ENCODE results near the gene ICA1L.

ICA1L gene

GRCh38 chr2:202773301-202773973 lies 98.1 kb downstream of the ICA1L start:
- no peak for TF ChIP-seq CTCF (IDR thresholded peaks at IDR 0.05; ENCODE audit: low read depth, low read length)
- no peak for DNase-seq (ENCODE audit: low read depth in 2 of 2)

GRCh38 chr2:202771741-202772460 lies 99.7 kb downstream of the ICA1L start:
- H3K4me3 ChIP-seq (replicated peaks in 1 of 2; ENCODE audit: low read depth in 2 of 2, low read length in 2 of 2) = no peak overlapping the region
- TF ChIP-seq CTCF (IDR thresholded peaks at IDR 0.05; ENCODE audit: low read depth, low read length) = no peak
- DNase-seq (ENCODE audit: low read depth in 2 of 2) = peak; percentile 30 to 62

More at GRCh38 chr2:202773301-202773973, 98.1 kb downstream of the ICA1L start:
- no peak overlapping the region for H3K4me3 ChIP-seq (replicated peaks in 1 of 2; ENCODE audit: low read depth in 2 of 2, low read length in 2 of 2)

- no peak overlapping the region for H3K4me3 ChIP-seq (replicated peaks in 1 of 2; ENCODE audit: low read depth in 2 of 2, low read length in 2 of 2)
- no peak for TF ChIP-seq CTCF (IDR thresholded peaks at IDR 0.05; ENCODE audit: low read depth, low read length)
- no peak for DNase-seq (ENCODE audit: low read depth in 2 of 2)
Measured at GRCh38 chr2:202771336-202771735, 100.2 kb downstream of the ICA1L start.

- TF ChIP-seq CTCF (IDR thresholded peaks at IDR 0.05; ENCODE audit: low read depth, low read length) = no peak
- DNase-seq (ENCODE audit: low read depth in 2 of 2) = no peak
- H3K4me3 ChIP-seq (replicated peaks in 1 of 2; ENCODE audit: low read depth in 2 of 2, low read length in 2 of 2) = no peak overlapping the region
Measured at GRCh38 chr2:202769201-202769600, 102.4 kb downstream of the ICA1L start.

GRCh38 chr2:202768273-202768672 lies 103.3 kb downstream of the ICA1L start:
- no peak for TF ChIP-seq CTCF (IDR thresholded peaks at IDR 0.05; ENCODE audit: low read depth, low read length)
- no peak overlapping the region for H3K4me3 ChIP-seq (replicated peaks in 1 of 2; ENCODE audit: low read depth in 2 of 2, low read length in 2 of 2)
- no peak for DNase-seq (ENCODE audit: low read depth in 2 of 2)

- no peak for TF ChIP-seq CTCF (IDR thresholded peaks at IDR 0.05; ENCODE audit: low read depth, low read length)
- no peak overlapping the region for H3K4me3 ChIP-seq (replicated peaks in 1 of 2; ENCODE audit: low read depth in 2 of 2, low read length in 2 of 2)
- no peak for DNase-seq (ENCODE audit: low read depth in 2 of 2)
Measured at GRCh38 chr2:202765436-202765835, 106.1 kb downstream of the ICA1L start.
